ENCODE results near the gene AFAP1L2. TPM values are rescaled to one million over a fixed set of nuclear protein-coding genes. Genes with fewer than 3 reads are reported as not detected.

AFAP1L2 gene
- total RNA-seq, 1 donor: 7.3 TPM

DNA sequence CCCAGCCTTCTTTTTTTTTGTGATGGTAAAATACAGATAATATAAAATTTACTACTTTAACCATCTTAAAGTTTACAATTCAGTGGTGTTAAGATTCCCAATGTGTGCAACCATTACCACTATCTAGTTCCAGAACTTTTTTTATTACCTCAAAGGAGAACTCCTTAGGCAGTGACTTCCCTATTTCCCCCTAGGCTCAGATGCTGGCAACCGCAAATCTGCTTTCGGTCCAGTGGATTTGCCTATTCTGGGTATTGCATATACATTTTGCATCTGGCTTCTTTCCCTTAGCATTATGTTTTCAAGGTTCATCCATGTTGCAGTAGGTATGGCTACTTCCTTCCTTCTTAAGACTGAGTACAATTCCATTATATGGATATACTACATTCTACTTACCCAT lies 56.5 kb downstream of the AFAP1L2 start:
- TF ChIP-seq, protein P1, sequence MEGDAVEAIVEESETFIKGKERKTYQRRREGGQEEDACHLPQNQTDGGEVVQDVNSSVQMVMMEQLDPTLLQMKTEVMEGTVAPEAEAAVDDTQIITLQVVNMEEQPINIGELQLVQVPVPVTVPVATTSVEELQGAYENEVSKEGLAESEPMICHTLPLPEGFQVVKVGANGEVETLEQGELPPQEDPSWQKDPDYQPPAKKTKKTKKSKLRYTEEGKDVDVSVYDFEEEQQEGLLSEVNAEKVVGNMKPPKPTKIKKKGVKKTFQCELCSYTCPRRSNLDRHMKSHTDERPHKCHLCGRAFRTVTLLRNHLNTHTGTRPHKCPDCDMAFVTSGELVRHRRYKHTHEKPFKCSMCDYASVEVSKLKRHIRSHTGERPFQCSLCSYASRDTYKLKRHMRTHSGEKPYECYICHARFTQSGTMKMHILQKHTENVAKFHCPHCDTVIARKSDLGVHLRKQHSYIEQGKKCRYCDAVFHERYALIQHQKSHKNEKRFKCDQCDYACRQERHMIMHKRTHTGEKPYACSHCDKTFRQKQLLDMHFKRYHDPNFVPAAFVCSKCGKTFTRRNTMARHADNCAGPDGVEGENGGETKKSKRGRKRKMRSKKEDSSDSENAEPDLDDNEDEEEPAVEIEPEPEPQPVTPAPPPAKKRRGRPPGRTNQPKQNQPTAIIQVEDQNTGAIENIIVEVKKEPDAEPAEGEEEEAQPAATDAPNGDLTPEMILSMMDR (IDR thresholded peaks at IDR 0.05; ENCODE audit: insufficient read depth, low read depth, low read length): no peak
- DNase-seq (ENCODE audit: low read depth): no peak
- H3K4me3 ChIP-seq (ENCODE audit: low read depth, low read length): no peak overlapping the region

DNA sequence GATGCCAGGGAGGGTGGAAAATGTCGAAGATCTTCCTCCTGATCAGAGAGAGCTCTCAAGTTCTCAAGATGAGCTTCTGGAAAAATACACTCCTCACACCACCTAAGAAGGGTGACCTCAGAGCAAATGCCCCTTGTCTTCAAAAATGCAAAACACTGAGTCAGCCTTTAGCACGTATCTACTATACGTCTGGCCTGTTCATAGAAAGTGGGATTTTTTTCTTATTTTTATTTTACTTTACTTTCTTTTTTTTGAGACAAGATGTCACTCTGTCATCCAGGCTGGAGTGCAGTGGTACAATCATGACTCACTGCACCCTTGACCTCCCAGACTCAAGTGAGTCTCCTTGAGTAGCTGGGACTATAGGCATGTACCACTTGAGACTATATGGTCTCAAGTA lies 57.1 kb downstream of the AFAP1L2 start:
- TF ChIP-seq, protein P1 (IDR thresholded peaks at IDR 0.05; ENCODE audit: insufficient read depth, low read depth, low read length): no peak
- peak; percentile 54 for DNase-seq (ENCODE audit: low read depth)
- no peak overlapping the region for H3K4me3 ChIP-seq (ENCODE audit: low read depth, low read length)

DNA sequence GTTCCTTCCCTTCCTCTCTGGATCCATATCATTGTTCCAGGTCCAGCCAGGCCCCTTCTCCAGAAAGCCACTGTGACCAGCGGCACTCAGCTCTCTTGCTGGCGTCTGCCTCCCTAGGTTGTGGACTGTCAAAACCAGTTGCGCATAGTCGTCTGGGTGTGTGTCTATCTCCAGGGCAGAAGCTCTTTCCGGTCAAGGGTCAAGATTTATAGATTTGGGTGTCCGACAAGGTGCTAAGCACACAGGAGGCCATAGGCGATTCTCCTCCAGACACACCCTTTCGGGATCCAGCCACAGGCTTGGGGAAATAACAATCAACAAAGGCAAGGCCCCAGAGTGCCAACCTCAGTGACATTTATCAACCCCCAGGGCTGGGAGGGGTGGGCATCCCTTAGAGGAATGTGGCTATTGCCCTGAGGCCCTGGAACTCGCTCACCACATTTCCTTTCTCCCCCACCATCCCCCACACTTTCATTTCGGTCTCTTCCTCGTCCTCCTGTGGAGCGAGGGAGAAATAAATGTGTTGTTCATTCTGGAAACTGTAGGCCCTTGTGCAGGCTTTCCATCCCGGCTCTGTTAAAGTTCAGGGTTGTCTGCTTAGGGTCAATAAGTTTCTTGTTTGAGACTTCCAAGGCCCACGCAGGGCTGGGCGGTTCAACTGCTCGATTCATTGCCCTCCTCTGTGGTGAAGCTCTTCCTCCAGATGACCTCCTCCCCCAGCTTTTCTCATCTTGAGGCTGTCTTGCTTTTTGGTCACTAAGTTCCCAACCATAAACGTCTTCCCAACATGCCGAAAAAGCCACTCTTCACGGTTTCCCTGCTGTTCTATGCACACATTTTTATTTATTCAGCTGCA lies 57.9 kb downstream of the AFAP1L2 start:
- TF ChIP-seq, protein P1 (IDR thresholded peaks at IDR 0.05; ENCODE audit: insufficient read depth, low read depth, low read length): no peak
- no peak overlapping the region for H3K4me3 ChIP-seq (ENCODE audit: low read depth, low read length)
- DNase-seq (ENCODE audit: low read depth): peak; percentile 57

DNA sequence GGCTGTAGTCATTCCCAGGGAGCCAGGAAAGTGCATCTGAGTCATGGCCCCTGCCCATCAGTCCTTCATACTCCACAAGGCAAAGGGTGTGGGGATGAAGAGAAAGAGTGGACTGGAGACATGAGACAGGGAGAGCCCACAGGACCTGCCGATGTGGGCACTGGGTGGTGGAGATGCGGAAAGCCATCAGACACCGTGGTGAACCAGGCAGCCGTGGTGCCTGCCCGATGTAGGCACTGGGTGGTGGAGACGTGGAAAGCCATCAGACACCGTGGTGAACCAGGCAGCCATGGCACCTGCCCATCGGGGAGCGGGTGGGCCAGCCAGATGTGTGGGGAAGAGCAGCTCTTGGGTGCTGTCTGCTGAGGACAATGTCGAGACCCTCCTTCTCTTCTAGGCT lies 58.6 kb downstream of the AFAP1L2 start:
- no peak overlapping the region for H3K4me3 ChIP-seq (ENCODE audit: low read depth, low read length)
- TF ChIP-seq, protein P1 (IDR thresholded peaks at IDR 0.05; ENCODE audit: insufficient read depth, low read depth, low read length): no peak
- DNase-seq (ENCODE audit: low read depth): no peak

DNA sequence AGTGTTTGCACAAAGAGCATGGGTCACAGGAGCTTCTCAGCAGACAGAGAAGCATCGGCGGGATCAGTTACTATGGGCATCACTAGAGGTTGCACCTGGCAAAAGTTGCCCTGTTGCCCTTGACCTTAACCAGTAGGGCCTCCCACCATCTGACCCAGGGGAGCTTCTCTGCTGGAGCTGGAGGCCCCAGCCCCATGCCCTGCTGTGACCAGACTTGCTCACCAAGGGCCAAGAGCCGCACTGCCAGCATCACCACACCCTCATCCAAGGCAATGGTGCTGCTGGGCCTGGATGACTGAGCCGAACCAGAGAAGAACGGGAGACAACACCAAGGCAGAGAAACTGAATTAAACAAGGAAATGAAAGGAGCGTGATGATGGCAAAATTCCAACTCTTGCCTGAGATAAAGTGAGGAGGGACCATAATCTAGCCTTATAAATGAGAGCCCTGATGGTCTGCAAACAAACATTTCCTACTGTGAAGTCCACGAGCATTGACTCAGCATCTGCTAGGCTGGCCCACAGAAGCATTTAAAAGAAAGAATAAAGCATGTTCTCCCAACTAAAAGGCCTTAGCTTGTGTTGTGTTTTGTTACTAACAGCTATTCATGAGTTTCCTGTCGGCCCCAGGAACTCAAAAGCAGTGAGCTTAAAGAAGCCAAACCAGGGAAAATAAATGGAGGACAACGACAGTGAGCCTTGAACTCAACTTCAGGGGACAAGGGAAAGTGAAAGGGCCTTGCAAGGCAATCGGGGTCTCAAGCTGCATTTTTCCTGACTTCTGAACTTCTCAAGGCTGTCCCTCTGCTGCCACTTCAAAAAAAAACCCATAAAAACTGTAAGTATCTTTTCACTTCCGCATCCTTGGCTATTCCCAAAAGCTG lies 60.4 kb downstream of the AFAP1L2 start:
- TF ChIP-seq, protein P1 (IDR thresholded peaks at IDR 0.05; ENCODE audit: insufficient read depth, low read depth, low read length): no peak
- no peak for DNase-seq (ENCODE audit: low read depth)
- no peak overlapping the region for H3K4me3 ChIP-seq (ENCODE audit: low read depth, low read length)

DNA sequence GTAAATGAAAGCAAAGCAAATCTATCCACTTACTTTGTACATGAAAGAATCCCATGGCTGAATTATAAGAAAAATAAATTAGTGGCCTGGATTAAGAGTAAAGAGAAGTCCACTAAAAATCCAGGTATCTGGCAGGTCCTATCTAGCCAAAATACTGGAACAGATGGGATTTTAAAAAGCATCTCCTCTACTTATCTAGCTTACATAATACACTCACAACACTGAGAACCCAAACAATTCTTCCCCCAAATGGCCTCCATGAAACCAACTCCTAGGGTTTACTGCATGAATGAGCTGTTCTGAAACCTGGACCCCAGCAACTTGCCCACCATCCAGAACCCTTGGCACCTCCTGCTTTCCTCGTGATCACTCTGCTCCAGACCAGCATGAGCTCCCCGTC lies 61.3 kb downstream of the AFAP1L2 start:
- TF ChIP-seq, protein P1 (IDR thresholded peaks at IDR 0.05; ENCODE audit: insufficient read depth, low read depth, low read length): no peak
- no peak overlapping the region for H3K4me3 ChIP-seq (ENCODE audit: low read depth, low read length)
- DNase-seq (ENCODE audit: low read depth): no peak
